Stimulated activated naive CD8-positive, alpha-beta T cell treated with anti-CD3 and anti-CD28 coated beads, Interleukin-15, amount 100 ng/mL, for 72 hours (primary cell): ENCODE data around the gene JAZF1.

Experiments
- ATAC-seq: fragments of 150-1000 bp; cut with Tn5 transposase; 2 replicates; pipeline ENCODE4 v1.10.0; 2021; ENCODE audit warnings: mild to moderate bottlenecking, moderate library complexity
- DNase-seq, 2 donors: peaks; one replicate each; pipeline ENCODE4 v3.0.0; 2021 to 2022
- H3K27ac Mint-ChIP-seq, 2 donors: one replicate each; pipeline ENCODE4 v1.8.0; 2022; ENCODE audit warnings: mild to moderate bottlenecking in 2 of 2, mixed read lengths in 2 of 2, moderate library complexity in 2 of 2
- H3K27me3 Mint-ChIP-seq: one replicate; pipeline ENCODE4 v1.8.0; 2022; ENCODE audit warnings: mixed read lengths
- H3K4me1 Mint-ChIP-seq: one replicate; pipeline ENCODE4 v1.8.0; 2022; ENCODE audit warnings: mild to moderate bottlenecking, mixed read lengths
- H3K4me3 Mint-ChIP-seq, 2 donors: one replicate each; pipeline ENCODE4 v1.8.0; 2022; ENCODE audit warnings: mild to moderate bottlenecking in 2 of 2, mixed read lengths in 2 of 2, moderate library complexity in 1 of 2
- H3K9me3 Mint-ChIP-seq, 2 donors: one replicate each; pipeline ENCODE4 v1.8.0; 2022; ENCODE audit warnings: mixed read lengths in 2 of 2

JAZF1 gene

DNA sequence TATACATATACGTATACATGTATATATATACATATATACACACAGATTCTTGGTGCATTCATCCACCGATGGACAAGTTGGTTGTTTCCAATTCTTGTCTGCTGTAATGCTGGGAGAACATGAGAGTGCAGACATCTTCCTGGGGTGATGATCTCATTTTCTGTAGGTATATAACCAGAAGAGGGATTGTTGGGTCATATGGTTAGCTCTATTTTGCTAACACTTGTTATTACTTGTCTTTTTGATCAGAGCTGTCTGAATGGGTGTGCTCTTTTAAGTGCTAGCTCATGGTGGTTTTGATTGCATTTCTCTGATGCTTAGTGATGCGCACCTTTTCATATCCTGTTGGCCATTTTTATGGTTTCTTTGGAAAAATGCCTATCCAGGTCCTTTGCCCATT, 334.2 kb downstream of the JAZF1 start:
- Mint-ChIP-seq H3K27me3 (no peaks in the 10 kb centered on the region), H3K4me1 (no peaks in the 10 kb centered on the region), H3K4me3 (no peak overlapping the region), H3K9me3 (no peaks in the 10 kb centered on the region), H3K27ac (no peak overlapping the region)
- no peak for DNase-seq
- peak; percentile 67 for ATAC-seq

DNA sequence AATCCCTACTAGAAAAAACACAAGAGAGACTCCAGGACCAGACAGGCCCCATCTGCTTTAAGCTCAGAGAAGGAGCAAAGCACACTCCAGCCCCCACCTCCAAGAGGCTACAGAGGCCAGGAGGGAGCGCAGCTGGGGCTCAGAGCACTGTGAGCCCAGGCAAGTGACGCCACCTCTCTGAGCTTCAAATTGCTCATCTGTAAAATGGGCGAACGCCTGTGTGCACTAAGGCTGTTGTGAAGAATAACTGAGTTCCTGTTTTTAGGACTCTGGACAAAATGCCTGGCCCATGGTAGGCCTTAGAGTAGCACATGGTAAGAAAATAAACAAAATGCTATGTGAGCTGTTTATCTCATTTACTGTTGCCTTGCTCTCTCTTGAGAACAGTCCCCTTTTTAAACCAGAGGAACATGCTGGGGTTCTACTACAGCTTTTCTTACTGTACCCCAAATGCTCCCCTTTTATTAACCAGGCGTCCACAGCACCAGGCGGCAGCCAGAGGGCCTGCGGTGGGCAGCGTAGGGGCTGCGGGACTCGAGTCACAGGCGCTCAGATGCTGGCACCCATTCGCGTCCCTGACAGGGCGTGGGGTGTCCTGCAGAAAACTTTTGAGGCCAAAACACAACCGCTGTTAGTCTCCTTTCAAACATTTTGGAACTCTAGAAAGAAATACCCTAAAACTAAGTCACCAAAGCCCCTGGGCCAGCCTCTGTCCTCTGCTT, 336.9 kb downstream of the JAZF1 start:
- no peak for ATAC-seq
- Mint-ChIP-seq H3K27me3 (no peaks in the 10 kb centered on the region), H3K4me1 (peaks cover 15% of the 10 kb centered on the region), H3K27ac (no peak overlapping the region), H3K9me3 (no peaks in the 10 kb centered on the region), H3K4me3 (no peak overlapping the region)
- DNase-seq = no peak

DNA sequence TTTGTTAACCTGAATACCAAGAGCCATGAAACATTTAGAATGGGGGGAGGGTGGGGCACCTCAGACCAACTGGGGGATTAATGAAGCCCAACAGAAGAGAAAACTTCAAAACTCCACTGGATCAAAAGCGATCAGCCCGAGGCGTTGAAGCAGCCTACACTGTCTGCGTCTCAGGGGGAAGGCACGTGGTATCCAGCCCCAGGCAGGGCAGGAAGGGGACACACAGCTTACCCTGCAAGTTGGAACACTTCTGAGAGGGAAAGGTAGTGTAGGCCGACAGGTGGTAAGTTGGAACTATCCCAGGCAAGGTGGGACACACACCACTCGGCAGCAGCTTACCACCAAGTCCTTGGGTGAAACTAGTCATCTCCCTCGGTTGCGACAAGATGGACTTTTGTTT, 337.7 kb downstream of the JAZF1 start:
- no peak for DNase-seq
- peaks cover 15% of the 10 kb centered on the region for H3K4me1 Mint-ChIP-seq
- H3K27ac Mint-ChIP-seq = no peak overlapping the region
- ATAC-seq = no peak
- no peak overlapping the region for H3K4me3 Mint-ChIP-seq
- no peaks in the 10 kb centered on the region for H3K27me3 Mint-ChIP-seq
- H3K9me3 Mint-ChIP-seq = no peaks in the 10 kb centered on the region

DNA sequence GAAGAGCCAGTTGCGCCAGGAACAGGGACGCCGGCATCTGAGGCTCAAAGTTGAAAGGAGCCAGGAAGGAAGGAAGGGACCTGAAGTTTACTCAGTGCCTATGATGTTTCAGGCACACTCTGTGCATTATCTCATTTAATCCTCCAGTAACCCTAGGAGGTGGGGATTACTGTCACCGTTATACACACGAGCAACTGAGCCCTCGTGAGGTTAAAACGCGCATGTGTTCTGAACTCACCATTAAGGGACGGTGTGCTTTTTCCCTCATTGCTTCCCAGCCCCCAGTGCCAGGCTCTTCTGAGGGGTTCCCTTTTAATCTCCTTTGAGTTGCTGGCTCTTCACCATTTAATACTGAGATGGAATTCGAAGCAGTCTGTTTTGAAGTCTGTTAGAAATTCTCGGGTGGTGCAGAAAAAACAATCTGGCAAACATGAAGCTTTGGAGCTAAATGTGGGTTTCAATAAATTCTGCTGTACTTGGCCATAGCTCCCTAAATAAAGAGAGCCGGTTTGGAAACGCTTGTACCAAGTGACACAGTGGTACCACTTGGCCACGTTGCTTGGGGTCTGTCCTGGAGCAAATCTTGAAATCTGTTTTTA, 338.4 kb downstream of the JAZF1 start:
- Mint-ChIP-seq H3K9me3 (no peaks in the 10 kb centered on the region), H3K27ac (no peak overlapping the region), H3K27me3 (no peaks in the 10 kb centered on the region), H3K4me3 (no peak overlapping the region), H3K4me1 (peaks cover 15% of the 10 kb centered on the region)
- no peak for ATAC-seq
- no peak for DNase-seq

DNA sequence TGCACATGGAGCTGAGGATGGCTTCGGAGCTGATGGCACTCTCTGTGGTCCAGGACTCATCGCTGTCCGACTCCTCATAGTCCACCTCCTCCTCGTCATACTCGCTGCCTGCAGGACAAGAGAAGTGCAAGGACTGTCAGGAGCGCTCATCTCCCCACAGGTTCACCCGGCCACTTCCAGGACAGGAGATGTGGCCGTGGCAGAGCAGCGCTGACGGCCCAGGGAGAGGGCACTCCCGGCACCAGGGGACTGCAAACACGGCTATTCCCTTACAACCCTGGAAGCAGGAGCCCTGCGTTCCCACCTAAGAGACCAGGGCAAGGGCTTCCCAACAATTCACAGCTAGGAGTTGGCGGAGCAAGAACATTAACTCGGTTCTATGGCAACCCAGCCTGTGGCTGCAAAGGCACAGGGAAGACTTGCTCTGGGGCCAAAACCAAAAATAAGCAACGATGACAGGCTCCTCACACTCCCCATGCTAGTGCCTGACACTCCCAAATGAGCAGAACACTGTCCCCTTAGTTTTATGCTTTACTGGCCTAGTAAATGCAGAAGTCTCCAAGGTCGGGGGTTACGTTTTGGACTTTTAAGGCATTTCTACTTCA, 339.7 kb downstream of the JAZF1 start:
- H3K27ac Mint-ChIP-seq = no peak overlapping the region
- DNase-seq (no peak), ATAC-seq (no peak)
- peaks cover 15% of the 10 kb centered on the region for H3K4me1 Mint-ChIP-seq
- H3K27me3 Mint-ChIP-seq = no peaks in the 10 kb centered on the region
- peak overlapping the region in 1 of 2 donors; percentile 34 for H3K4me3 Mint-ChIP-seq
- H3K9me3 Mint-ChIP-seq = no peaks in the 10 kb centered on the region

DNA sequence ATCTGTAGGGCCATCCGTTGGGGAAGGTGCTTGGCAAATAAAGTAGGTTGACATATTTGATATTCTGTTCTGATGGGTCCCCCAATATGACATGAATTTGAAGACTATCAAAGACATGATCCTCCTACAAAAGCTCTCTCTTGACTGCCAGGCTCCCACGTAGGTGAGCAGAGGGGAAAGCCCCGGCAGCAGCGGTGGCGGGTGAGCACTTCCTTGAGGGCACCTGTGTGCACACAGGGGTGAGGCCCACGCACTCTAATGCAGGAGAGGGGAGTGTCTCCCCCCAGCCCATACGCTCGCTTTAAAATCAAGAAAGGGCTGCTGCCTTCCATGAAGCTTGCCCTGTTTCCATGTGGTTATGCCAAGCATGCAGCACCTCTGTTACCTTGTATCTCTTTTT, 340.3 kb downstream of the JAZF1 start:
- Mint-ChIP-seq H3K27ac (peak overlapping the region in 1 of 2 donors; percentile 48), H3K27me3 (no peaks in the 10 kb centered on the region), H3K4me1 (peaks cover 15% of the 10 kb centered on the region), H3K4me3 (peak overlapping the region in 1 of 2 donors; percentile 34), H3K9me3 (no peaks in the 10 kb centered on the region)
- DNase-seq = peak in 1 of 2 donors; percentile 13
- ATAC-seq = peak; percentile 78

DNA sequence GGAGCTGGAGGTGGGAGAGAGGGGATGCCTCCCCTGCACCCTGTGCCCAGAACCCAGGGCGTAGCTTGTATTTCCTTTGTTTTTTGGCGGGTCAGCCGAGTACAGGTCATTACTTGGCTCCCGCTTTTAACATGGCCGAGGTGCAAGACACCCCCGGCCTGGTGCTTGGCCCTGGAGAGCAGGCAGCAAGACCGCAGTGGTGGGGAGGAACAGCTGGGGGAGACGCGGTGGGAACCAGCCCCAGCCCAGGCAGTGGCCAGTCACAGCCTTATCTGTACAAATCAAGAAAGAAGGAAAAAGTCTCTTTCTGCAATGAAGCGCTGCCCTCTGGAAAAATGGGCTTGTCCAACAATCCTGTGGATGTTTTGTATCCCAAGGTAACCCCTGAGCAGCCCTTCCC, 341.5 kb downstream of the JAZF1 start:
- DNase-seq (no peak), ATAC-seq (no peak)
- Mint-ChIP-seq H3K27me3 (no peaks in the 10 kb centered on the region), H3K4me3 (no peak overlapping the region), H3K27ac (no peak overlapping the region), H3K4me1 (peaks cover 15% of the 10 kb centered on the region), H3K9me3 (no peaks in the 10 kb centered on the region)

DNA sequence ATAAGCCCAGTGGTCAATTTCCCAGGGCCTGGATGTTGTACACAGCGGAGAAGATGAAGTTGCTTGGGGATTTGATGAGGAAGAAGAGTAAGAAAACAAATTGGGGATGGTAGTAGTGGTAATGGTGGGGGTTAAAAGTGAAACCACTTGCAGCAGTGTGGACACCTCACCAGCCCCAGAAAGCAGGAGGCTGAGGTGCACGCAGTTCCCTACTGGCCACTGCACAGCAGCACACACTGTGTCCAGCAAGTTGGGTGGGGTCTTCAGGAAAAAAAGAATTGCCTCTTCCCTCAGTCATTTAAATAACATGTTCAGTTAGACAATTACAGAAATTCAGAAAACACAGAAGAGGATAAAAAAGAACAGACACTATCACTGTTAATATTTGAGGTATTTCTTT, 344.1 kb downstream of the JAZF1 start:
- H3K9me3 Mint-ChIP-seq = no peaks in the 10 kb centered on the region
- H3K4me3 Mint-ChIP-seq = no peak overlapping the region
- peaks cover 15% of the 10 kb centered on the region for H3K4me1 Mint-ChIP-seq
- DNase-seq (no peak), ATAC-seq (no peak)
- H3K27me3 Mint-ChIP-seq = no peaks in the 10 kb centered on the region
- peak overlapping the region in 1 of 2 donors; percentile 60 for H3K27ac Mint-ChIP-seq

DNA sequence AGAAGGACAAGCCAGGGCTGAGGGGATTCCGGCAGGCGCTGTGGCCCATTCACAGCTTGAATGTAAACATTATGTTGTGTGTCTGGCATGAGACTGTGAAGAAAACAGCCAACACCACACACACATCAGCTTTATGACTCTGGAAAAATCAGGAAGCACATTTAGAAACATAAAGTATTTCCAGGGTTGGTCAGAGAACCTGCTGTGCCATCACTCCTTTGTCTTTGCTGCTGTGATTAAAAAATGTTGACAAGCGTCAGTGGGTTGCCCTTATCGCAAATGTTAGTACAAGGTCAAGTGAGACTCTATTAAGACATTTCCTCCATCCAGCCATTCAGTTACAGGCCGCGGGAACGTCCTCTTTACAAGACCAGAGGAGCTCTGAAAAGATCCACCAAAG, 345.2 kb downstream of the JAZF1 start:
- Mint-ChIP-seq H3K27me3 (no peaks in the 10 kb centered on the region), H3K9me3 (no peaks in the 10 kb centered on the region), H3K27ac (no peak overlapping the region), H3K4me1 (peaks cover 7% of the 10 kb centered on the region), H3K4me3 (no peak overlapping the region)
- no peak for DNase-seq
- ATAC-seq = no peak

DNA sequence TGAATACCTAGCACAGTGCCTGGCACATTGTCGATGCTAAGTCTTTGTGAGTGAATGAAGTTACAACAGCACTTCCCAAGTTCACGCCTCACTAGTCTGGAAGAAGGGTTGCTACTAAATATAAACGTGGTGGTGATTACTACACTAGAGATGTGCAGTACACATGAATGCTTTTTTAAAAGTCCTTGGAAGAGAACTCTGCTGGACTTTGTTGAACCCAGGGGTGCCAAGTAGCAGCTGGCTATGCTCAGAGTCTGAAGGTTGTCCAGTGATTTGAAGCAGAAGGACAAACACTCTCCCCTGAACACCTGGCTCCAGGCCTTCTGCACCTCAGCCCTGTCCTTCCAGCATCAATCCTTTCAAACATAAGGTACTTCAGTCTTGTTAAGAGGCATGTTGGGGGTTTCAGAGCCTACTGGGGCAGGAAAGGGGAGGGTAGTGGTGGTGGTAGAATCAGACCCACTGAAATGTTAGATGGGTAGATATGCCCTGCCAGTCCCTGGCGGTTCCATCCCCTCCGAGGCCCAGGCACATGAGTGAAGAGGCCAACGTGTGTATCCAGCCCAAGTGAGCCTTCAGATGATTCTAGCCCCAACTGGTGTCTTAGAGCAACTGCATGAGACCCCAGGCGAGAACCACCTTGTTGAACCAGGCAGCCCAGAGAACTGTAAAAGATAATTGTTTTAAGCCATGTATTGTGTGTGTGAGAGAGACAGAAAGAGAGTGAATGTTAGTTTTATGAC, 346.2 kb downstream of the JAZF1 start:
- Mint-ChIP-seq H3K4me3 (no peak overlapping the region), H3K4me1 (no peaks in the 10 kb centered on the region), H3K9me3 (no peaks in the 10 kb centered on the region), H3K27me3 (no peaks in the 10 kb centered on the region), H3K27ac (no peak overlapping the region)
- DNase-seq (no peak), ATAC-seq (peak; percentile 23)

DNA sequence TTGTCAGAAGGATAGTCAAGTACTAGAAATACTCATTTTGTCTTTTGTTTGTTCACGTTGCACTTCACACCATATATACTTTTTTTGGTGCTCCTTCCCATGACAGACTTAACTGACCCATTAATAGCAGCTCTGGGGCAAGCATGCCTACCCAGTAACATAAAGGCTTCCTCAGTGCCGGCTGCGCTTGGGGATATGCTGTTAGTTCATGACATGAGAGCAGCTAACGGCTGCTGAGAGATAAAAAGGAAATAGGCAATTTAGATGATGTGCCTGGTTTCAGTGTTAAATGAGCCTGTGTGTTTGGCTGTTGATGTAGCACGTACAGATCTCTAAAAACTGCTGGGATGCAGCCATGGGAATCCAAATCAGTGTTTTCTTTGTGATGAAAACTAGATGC, 354.2 kb downstream of the JAZF1 start:
- H3K27ac Mint-ChIP-seq = no peak overlapping the region
- H3K4me3 Mint-ChIP-seq = no peak overlapping the region
- H3K9me3 Mint-ChIP-seq = no peaks in the 10 kb centered on the region
- H3K27me3 Mint-ChIP-seq = no peaks in the 10 kb centered on the region
- H3K4me1 Mint-ChIP-seq = no peaks in the 10 kb centered on the region
- ATAC-seq = no peak
- no peak for DNase-seq

DNA sequence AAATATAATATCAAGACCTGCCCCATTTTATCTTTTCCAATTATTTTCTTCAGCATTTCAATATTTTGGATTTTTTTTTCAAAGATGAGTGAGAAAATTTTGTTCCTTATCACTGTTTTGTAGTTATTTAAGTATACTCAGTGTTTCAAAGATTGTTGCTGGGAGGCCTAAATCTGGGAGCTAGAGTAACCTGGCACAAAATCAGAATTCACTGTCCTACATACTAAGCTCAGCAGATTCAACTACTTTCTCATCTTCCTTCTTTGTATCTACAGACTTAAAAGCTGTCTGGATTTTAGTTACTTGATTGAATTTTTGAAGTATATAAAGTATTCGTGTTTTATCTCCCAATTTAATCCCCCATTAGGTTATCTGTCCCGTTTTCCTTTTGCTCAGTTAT, 354.7 kb downstream of the JAZF1 start:
- ATAC-seq (no peak), DNase-seq (no peak)
- H3K9me3 Mint-ChIP-seq = no peaks in the 10 kb centered on the region
- no peaks in the 10 kb centered on the region for H3K4me1 Mint-ChIP-seq
- no peak overlapping the region for H3K27ac Mint-ChIP-seq
- no peak overlapping the region for H3K4me3 Mint-ChIP-seq
- no peaks in the 10 kb centered on the region for H3K27me3 Mint-ChIP-seq

DNA sequence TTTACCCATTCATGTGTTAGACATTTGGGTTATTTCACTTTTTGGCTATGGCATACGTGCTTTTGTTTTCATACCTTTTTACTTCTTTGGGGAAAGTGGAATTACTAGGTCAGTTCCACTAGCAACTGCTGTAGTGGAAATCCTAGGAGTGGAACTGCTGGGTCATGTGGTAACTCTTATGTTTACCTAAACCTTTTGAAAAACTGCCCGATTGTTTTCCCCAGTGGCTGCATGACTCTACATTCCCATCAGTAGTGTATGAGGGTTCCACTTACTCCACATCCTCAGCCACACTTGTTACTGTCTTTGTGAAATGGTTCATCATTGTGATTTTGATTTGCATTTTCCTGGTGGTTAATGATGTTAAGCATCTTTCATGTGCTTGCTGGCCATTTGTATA, 358.4 kb downstream of the JAZF1 start:
- Mint-ChIP-seq H3K27me3 (no peaks in the 10 kb centered on the region), H3K27ac (no peak overlapping the region), H3K4me3 (no peak overlapping the region), H3K9me3 (no peaks in the 10 kb centered on the region), H3K4me1 (no peaks in the 10 kb centered on the region)
- DNase-seq (no peak), ATAC-seq (no peak)

DNA sequence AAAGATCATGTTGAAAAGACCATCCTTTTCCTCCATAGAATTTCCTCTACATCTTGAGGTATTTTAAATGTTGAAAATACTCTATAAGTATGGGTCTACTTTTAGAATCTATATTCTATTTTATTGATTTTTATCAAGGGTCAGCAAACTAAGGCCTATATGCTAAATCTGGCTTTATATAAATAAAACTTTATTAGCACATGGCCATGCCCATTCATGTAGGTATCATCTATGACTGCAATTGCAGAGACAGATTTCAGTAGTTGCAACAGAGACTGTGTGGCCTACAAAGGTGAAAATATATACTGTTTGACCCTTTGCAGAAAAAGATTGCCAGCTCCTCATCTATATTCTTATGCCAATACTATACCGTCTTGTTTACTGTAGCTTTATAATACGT, 367.9 kb downstream of the JAZF1 start:
- peaks cover 5% of the 10 kb centered on the region for H3K4me1 Mint-ChIP-seq
- H3K27me3 Mint-ChIP-seq = no peaks in the 10 kb centered on the region
- no peak for ATAC-seq
- H3K9me3 Mint-ChIP-seq = no peaks in the 10 kb centered on the region
- no peak overlapping the region for H3K27ac Mint-ChIP-seq
- no peak for DNase-seq
- H3K4me3 Mint-ChIP-seq = no peak overlapping the region

DNA sequence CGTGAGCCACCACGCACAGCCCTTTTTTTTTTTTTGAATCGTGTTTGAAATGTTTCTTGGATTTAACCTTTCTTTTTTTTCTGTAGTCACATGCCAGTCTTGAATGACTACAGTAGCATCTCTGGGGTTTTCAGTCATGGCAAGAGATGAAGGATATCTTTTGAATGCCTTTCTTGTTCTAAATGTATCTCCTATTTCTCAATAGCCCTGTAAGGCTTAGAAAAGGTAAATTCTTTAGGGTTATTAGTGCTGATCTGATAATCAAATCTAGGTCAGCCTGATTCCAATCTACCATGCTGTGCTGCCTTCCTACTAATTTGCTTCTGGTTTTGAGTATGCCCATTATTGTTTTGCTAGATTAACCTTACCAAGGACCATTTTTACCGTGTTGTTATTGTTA, 370.4 kb downstream of the JAZF1 start:
- no peak overlapping the region for H3K4me3 Mint-ChIP-seq
- no peak for ATAC-seq
- peak overlapping the region in 1 of 2 donors; percentile 35 for H3K27ac Mint-ChIP-seq
- no peaks in the 10 kb centered on the region for H3K9me3 Mint-ChIP-seq
- DNase-seq = no peak
- peaks cover 5% of the 10 kb centered on the region for H3K4me1 Mint-ChIP-seq
- H3K27me3 Mint-ChIP-seq = no peaks in the 10 kb centered on the region

DNA sequence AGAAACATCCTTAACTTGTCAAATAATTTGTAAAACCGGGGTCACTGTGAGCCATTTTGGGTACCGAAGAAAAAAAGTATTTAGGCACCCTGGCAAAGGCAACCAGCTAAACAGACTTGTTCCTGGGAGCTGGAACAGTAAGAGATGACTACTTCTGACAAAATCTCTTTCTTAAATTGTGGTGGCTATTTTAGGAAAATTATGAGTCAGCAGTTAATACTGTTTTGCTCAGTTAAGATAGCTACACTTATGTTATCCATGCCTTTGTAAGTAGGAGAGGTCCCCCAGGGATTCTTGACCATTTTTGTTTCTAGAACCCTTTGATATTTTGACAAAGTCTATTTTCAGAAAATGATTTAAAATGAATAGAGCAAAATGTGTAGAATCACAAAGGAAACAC, 372.0 kb downstream of the JAZF1 start:
- DNase-seq (no peak), ATAC-seq (no peak)
- H3K9me3 Mint-ChIP-seq = no peaks in the 10 kb centered on the region
- H3K27ac Mint-ChIP-seq = no peak overlapping the region
- no peaks in the 10 kb centered on the region for H3K27me3 Mint-ChIP-seq
- H3K4me3 Mint-ChIP-seq = no peak overlapping the region
- peaks cover 5% of the 10 kb centered on the region for H3K4me1 Mint-ChIP-seq
